ENCODE measurements around the gene SLC39A1. TPM values are rescaled to one million over a fixed set of nuclear protein-coding genes. Genes with fewer than 3 reads are reported as not detected.

Gene SLC39A1
- total RNA-seq, 4 donors from 2014 or later, result 90.4 to 109 (median 99.5) TPM

GRCh38 chr1:153956997-153957715, 6.2 kb downstream of the SLC39A1 start:
- no peak for DNase-seq
- WGBS, 2 donors, result 33 to 38% methylated on average over 6 of the region's 6 CpGs
- no peaks in the 10 kb centered on the region for H3K27me3 ChIP-seq
- H3K27ac ChIP-seq, result peak overlapping the region; percentile 78 to 88 (median 84)
- no peak for TF ChIP-seq POLR2A (IDR thresholded peaks at IDR 0.05)
- no peak for TF ChIP-seq CTCF (IDR thresholded peaks at IDR 0.05)
- H3K9me3 ChIP-seq, result no peaks in the 10 kb centered on the region
- intact Hi-C loops (cut with DNase I), result no loop called here
- H3K4me1 ChIP-seq, result peaks cover 26 to 35% of the 10 kb centered on the region in 2 donors
- peak overlapping the region in 2 of 3 donors; percentile 65 to 83 for H3K4me3 ChIP-seq (replicated peaks in 1 of 3)
- peaks cover 11 to 15% of the 10 kb centered on the region in 2 donors for H3K36me3 ChIP-seq

DNA sequence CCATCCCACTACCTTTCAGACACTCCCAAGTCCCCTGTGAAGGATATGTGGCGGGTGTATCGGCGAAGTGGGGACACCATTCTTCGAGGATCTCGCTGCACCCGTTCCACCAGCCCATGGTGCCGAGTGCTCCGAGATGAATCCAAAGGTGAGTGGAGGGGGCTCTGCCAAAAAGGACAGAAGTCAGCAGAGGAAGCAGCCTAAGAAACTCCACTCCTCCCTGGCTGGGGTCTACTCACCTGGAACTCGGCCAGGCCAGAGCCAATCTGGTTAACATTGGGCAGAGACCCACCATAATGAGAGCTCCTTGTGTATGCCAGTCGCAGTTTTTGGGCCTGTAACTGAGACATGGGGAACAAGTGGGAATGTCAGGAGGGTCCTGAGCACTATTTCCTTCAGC, 8.5 kb downstream of the SLC39A1 start:
- no peak for DNase-seq
- Histone ChIP-seq H3K9me3 (no peaks in the 10 kb centered on the region), H3K27me3 (no peaks in the 10 kb centered on the region), H3K4me1 (peaks cover 20 to 26% of the 10 kb centered on the region in 2 donors), H3K36me3 (peaks cover 27% of the 10 kb centered on the region in 2 donors), H3K4me3 (replicated peaks in 1 of 3) (no peak overlapping the region), H3K27ac (no peak overlapping the region)
- 95 to 97% methylated on average over 8 to 10 of the region's 10 CpGs for WGBS, 2 donors
- intact Hi-C loops (cut with DNase I), result no loop called here
- TF ChIP-seq CTCF (IDR thresholded peaks at IDR 0.05), result no peak
- no peak for TF ChIP-seq POLR2A (IDR thresholded peaks at IDR 0.05)

DNA sequence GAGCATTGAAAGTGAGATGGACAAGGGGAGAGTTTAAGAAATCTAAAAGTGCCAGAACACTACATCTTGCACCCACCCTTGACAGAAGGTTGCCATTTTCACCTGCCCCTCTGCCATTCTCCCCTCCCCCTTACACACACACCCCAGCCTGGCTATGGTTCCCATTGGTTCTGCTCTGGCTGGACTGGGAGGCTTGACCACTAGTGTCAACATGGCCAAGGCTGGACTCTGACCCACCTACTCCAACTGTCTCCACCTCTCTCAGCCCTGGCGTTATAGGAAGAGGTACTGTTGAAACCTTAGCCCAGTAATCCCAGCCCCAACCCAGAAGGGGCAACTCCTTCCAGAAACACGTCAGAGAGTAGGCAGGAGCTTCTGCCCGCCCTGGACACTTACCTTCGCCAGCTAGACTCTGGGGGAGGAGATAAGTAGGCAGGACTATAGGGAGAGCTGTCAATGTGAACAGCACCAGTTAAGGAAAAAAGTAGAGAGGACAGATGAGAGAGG, 9.4 kb downstream of the SLC39A1 start:
- no peaks in the 10 kb centered on the region for H3K27me3 ChIP-seq
- H3K4me1 ChIP-seq, result peaks cover 17 to 21% of the 10 kb centered on the region in 2 donors
- H3K27ac ChIP-seq, result no peak overlapping the region
- no peak for TF ChIP-seq POLR2A (IDR thresholded peaks at IDR 0.05)
- no peak for TF ChIP-seq CTCF (IDR thresholded peaks at IDR 0.05)
- H3K9me3 ChIP-seq, result no peaks in the 10 kb centered on the region
- peaks cover 29 to 30% of the 10 kb centered on the region in 2 donors for H3K36me3 ChIP-seq
- 78 to 87% methylated on average over 4 of the region's 4 CpGs for WGBS, 2 donors
- intact Hi-C loops (cut with DNase I), result no loop called here
- H3K4me3 ChIP-seq (replicated peaks in 1 of 3), result no peak overlapping the region
- no peak for DNase-seq

- Histone ChIP-seq H3K27ac (no peak overlapping the region), H3K36me3 (peaks cover 41 to 44% of the 10 kb centered on the region in 2 donors), H3K27me3 (no peaks in the 10 kb centered on the region), H3K4me1 (peaks cover 6 to 16% of the 10 kb centered on the region in 2 donors), H3K9me3 (no peaks in the 10 kb centered on the region), H3K4me3 (replicated peaks in 1 of 3) (no peak overlapping the region)
- no peak for DNase-seq
- intact Hi-C loops (cut with DNase I), result no loop called here
- 86 to 92% methylated on average over 2 of the region's 2 CpGs for WGBS, 2 donors
- TF ChIP-seq POLR2A (IDR thresholded peaks at IDR 0.05) (no peak), CTCF (IDR thresholded peaks at IDR 0.05) (no peak)
These were observed 11.5 kb downstream of the SLC39A1 start for GRCh38 chr1:153951801-153952200.

DNA sequence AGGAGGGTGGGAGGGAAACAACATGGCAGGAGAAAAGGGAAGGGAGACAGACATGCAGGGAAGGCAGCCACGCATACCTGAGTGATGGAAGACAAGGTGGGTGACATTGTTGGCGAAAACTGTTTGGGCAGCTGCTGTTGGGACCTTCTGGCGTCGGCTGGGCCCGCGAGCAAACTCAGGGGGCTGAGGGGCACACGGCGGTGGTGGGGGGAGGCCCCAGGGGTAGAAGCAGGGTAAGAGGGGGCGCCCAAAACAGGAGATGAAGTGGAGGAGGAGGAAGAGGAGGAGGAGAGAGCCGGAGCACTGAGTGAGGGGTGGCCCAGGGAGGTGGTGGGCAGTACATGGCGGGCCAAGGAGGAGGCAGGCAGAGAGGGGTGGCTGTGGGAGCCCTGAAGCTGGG, 12.2 kb downstream of the SLC39A1 start:
- intact Hi-C loops (cut with DNase I), result no loop called here

More for the DNA sequence above, 12.2 kb downstream of the SLC39A1 start:
- Histone ChIP-seq H3K27me3 (no peaks in the 10 kb centered on the region), H3K27ac (no peak overlapping the region), H3K36me3 (peaks cover 41 to 44% of the 10 kb centered on the region in 2 donors), H3K9me3 (no peaks in the 10 kb centered on the region), H3K4me3 (replicated peaks in 1 of 3) (no peak overlapping the region), H3K4me1 (peaks cover 2 to 13% of the 10 kb centered on the region in 2 donors)
- DNase-seq, result no peak
- no peak for TF ChIP-seq CTCF (IDR thresholded peaks at IDR 0.05)
- no peak for TF ChIP-seq POLR2A (IDR thresholded peaks at IDR 0.05)
- WGBS, 2 donors, result 90 to 94% methylated on average over 11 of the region's 11 CpGs
